Fibroblast of gingiva (primary cell): ENCODE results near the gene USP17L11.
A peak's percentile ranks its signal among the peaks of the same experiment; 100 is the strongest.
"Not testable (repeated sequence)": the region's sequence is repeated elsewhere in the genome, so short reads cannot be mapped to it uniquely, and the experiment has no call there.

ENCODE experiments used
- DNase-seq: peaks from one replicate; pipeline ENCODE4 v3.0.0-alpha.2; 2011; ENCODE audit warnings: low read depth

The USP17L11 gene

GRCh38 chr4:9215105-9215504, at the start of gene USP17L11:
USP17L11 (plus strand) TSS chr4:9215405; CDS start chr4:9215405, 0 bp downstream.
- not testable (repeated sequence) for DNase-seq

GRCh38 chr4:9165990-9166389, 49.2 kb upstream of the USP17L11 start:
- DNase-seq = not testable (repeated sequence)

- DNase-seq = not testable (repeated sequence)
Measured at GRCh38 chr4:9169791-9170459, 45.3 kb upstream of the USP17L11 start, which contains the start of gene FAM90A26. FAM90A26 (plus strand) TSS chr4:9170409; CDS start chr4:9173173, 2,764 bp downstream.

- not testable (repeated sequence) for DNase-seq
Measured at GRCh38 chr4:9210357-9210756, 4.8 kb upstream of the USP17L11 start, which contains the start of gene USP17L10. USP17L10 (plus strand) TSS chr4:9210657; CDS start chr4:9210657, 0 bp downstream.

DNA sequence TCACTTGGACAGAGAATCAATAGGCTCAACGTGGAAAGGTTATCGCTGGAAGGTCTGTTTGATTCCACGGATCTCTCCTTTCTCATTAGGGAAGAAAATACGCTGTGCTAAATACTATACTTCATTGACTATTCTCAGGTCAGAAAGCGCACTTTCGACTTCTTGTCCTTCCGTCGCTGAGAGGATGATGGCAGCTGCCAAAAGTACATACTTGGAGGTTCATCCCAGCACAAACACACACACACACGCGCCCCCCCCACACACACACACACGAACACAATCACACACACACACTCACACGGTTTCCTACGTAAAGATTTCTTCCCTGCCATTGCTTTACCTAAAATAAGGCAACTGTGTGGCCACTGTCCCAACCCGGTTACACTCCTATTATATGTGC, 504 bp upstream of the USP17L11 start:
- not testable (repeated sequence) for DNase-seq

DNA sequence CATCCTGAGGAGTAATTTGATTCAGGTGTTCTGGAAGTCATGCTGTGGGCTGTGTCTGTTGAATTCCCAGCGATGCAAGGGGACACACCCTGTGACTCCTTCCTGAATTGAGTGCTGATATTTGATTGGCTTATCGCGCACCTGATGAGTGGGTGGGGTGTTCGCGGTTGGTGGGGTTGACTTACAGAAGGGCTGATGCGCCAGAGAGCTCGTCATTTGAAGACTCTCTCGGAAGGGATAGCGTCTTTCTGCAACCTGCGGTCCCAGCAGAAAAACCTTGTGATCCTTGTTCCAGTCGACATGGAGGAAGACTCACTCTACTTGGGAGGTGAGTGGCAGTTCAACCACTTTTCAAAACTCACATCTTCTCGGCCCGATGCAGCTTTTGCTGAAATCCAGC, 4.6 kb downstream of the USP17L11 start, which contains the start of gene USP17L12:
USP17L12 (plus strand) TSS at position 301 of the 400 bp plus-strand sequence; CDS start at position 301, 0 bp downstream.
- not testable (repeated sequence) for DNase-seq

DNA sequence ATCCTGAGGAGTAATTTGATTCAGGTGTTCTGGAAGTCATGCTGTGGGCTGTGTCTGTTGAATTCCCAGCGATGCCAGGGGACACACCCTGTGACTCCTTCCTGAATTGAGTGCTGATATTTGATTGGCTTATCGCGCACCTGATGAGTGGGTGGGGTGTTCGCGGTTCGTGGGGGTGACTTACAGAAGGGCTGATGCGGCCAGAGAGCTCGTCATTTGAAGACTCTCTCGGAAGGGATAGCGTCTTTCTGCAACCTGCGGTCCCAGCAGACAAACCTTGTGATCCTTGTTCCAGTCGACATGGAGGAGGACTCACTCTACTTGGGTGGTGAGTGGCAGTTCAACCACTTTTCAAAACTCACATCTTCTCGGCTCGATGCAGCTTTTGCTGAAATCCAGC, 9.4 kb downstream of the USP17L11 start, which contains the start of gene USP17L13:
USP17L13 (plus strand) TSS at position 301 of the 400 bp plus-strand sequence; CDS start at position 301, 0 bp downstream.
- not testable (repeated sequence) for DNase-seq

- not testable (repeated sequence) for DNase-seq
Measured at GRCh38 chr4:9230249-9230648, 15.0 kb downstream of the USP17L11 start.

GRCh38 chr4:9234085-9234484, 18.9 kb downstream of the USP17L11 start, which contains the start of gene USP17L15:
USP17L15 (plus strand) TSS chr4:9234385; CDS start chr4:9234385, 0 bp downstream.
- not testable (repeated sequence) for DNase-seq

- DNase-seq = peak; percentile 0
Measured at GRCh38 chr4:9238461-9238860, 23.3 kb downstream of the USP17L11 start.

DNA sequence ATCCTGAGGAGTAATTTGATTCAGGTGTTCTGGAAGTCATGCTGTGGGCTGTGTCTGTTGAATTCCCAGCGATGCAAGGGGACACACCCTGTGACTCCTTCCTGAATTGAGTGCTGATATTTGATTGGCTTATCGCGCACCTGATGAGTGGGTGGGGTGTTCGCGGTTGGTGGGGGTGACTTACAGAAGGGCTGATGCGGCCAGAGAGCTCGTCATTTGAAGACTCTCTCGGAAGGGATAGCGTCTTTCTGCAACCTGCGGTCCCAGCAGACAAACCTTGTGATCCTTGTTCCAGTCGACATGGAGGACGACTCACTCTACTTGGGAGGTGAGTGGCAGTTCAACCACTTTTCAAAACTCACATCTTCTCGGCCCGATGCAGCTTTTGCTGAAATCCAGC, 28.4 kb downstream of the USP17L11 start, which contains the start of gene USP17L17:
USP17L17 (plus strand) TSS at position 301 of the 400 bp plus-strand sequence; CDS start at position 301, 0 bp downstream.
- not testable (repeated sequence) for DNase-seq

DNA sequence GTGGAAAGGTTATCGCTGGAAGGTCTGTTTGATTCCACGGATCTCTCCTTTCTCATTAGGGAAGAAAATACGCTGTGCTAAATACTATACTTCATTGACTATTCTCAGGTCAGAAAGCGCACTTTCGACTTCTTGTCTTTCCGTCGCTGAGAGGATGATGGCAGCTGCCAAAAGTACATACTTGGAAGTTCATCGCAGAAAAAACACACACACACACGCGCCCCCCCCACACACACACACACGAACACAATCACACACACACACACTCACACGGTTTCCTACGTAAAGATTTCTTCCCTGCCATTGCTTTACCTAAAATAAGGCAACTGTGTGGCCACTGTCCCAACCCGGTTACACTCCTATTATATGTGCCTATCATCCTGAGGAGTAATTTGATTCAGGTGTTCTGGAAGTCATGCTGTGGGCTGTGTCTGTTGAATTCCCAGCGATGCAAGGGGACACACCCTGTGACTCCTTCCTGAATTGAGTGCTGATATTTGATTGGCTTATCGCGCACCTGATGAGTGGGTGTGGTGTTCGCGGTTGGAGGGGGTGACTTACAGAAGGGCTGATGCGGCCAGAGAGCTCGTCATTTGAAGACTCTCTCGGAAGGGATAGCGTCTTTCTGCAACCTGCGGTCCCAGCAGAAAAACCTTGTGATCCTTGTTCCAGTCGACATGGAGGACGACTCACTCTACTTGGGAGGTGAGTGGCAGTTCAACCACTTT, 32.9 kb downstream of the USP17L11 start, which contains the start of gene USP17L18:
USP17L18 (plus strand) TSS at position 678 of the 728 bp plus-strand sequence; CDS start at position 678, 0 bp downstream.
- DNase-seq = peak; percentile 0

DNA sequence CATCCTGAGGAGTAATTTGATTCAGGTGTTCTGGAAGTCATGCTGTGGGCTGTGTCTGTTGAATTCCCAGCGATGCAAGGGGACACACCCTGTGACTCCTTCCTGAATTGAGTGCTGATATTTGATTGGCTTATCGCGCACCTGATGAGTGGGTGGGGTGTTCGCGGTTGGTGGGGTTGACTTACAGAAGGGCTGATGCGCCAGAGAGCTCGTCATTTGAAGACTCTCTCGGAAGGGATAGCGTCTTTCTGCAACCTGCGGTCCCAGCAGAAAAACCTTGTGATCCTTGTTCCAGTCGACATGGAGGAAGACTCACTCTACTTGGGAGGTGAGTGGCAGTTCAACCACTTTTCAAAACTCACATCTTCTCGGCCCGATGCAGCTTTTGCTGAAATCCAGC, 37.9 kb downstream of the USP17L11 start, which contains the start of gene USP17L19:
USP17L19 (plus strand) TSS at position 301 of the 400 bp plus-strand sequence; CDS start at position 301, 0 bp downstream.
- DNase-seq = not testable (repeated sequence)

GRCh38 chr4:9257824-9258223, 42.6 kb downstream of the USP17L11 start, which contains the start of gene USP17L20:
USP17L20 (plus strand) TSS chr4:9258124; CDS start chr4:9258124, 0 bp downstream.
- DNase-seq = not testable (repeated sequence)

GRCh38 chr4:9262572-9262971, 47.4 kb downstream of the USP17L11 start, which contains the start of gene USP17L21:
USP17L21 (plus strand) TSS chr4:9262872; CDS start chr4:9262872, 0 bp downstream.
- not testable (repeated sequence) for DNase-seq
